ENCODE measurements around the gene HEATR5A. TPM values are rescaled to one million over a fixed set of nuclear protein-coding genes. Genes with fewer than 3 reads are reported as not detected.

The HEATR5A gene
- total RNA-seq (2013; cell fraction: nucleolus; rRNA removed), result 24.3 and 36.7 TPM in 2 replicates
- total RNA-seq (2014; rRNA removed) (9.3 and 11.5 TPM in 2 replicates), total RNA-seq (2014; rRNA removed; fragmentation: Illumina TruSeq; extraction: Trizol) (9.7 and 10.1 TPM in 2 replicates), total RNA-seq (2021) (11.6 and 13.4 TPM in 2 replicates), polyA plus RNA-seq (2011; rRNA removed) (14.2 and 19.6 TPM in 2 replicates), polyA plus RNA-seq (2014; fragmentation: Illumina TruSeq; extraction: Trizol) (6.6 and 8.8 TPM in 2 replicates), polyA plus RNA-seq (2014; fragmentation: Nextera tagmentation; extraction: Ambion mirVana) (10 to 100 TPM; 25.4 to 37.1 TPM), polyA plus RNA-seq (2014; rRNA removed) (4.7 and 5.1 TPM in 2 replicates), polyA plus RNA-seq (2016; fragmentation: Nextera tagmentation; extraction: Ambion mirVana) (10 to 100 TPM; 19.2 to 20.9 TPM), polyA minus RNA-seq (2011; rRNA and poly(A)+ RNA removed) (18.8 and 22.4 TPM in 2 replicates), Bru-seq, nascent RNA (percentile 55 among the genes with signal in this experiment), BruChase-seq, experiment 1, labeled RNA remaining after a 6-hour chase (percentile 62 among the genes with signal in this experiment), BruChase-seq, experiment 2, labeled RNA remaining after a 2-hour chase (percentile 63 among the genes with signal in this experiment)
- polyA plus RNA-seq (2011; ENCODE audit: low read depth), result 4.7 TPM
- 6.5 and 6.7 TPM in 2 replicates for polyA plus RNA-seq (2011; cell fraction: cytosol; rRNA removed)
- 5.0 and 6.2 TPM in 2 replicates for polyA plus RNA-seq (2011; cell fraction: nucleus; rRNA removed)
- 4.2 and 6.6 TPM in 2 replicates for polyA plus RNA-seq (2012)
- 5.7 and 5.9 TPM in 2 replicates for polyA minus RNA-seq (2011; cell fraction: cytosol; rRNA and poly(A)+ RNA removed)
- polyA minus RNA-seq (2011; cell fraction: nucleus; rRNA and poly(A)+ RNA removed), result 6.8 and 16.1 TPM in 2 replicates
- long read RNA-seq, experiment 1, partial matches to known transcripts, result 0 of 2 reads
- long read RNA-seq, experiment 1, other reads (novel, unspliced or antisense), result 0 of 2 reads
- long read RNA-seq, experiment 2, transcript HEATR5A-201 (3 exons, 507 nt), result major isoform, 5 of 22 reads
- long read RNA-seq, experiment 2, partial matches to known transcripts, result 11 of 22 reads
- long read RNA-seq, experiment 2, other reads (novel, unspliced or antisense), result 5 of 22 reads

GRCh38 chr14:31420319-31421111 is at the start of gene HEATR5A:
HEATR5A (minus strand) TSS chr14:31420550; CDS start chr14:31402975, 17,575 bp downstream.
- H3K36me3 ChIP-seq (ENCODE audit: control insufficient read depth in 2 of 2, insufficient read depth in 2 of 2, low read length in 1 of 2), result no peaks in the 10 kb centered on the region
- peak within 1 kb of the TSS; percentile 83 for H3K4me2 ChIP-seq (ENCODE audit: control insufficient read depth, insufficient read depth)
- peak within 1 kb of the TSS; percentile 67 for H3K27ac ChIP-seq (ENCODE audit: control insufficient read depth, insufficient read depth)
- SMC1A ChIA-PET (ENCODE audit: uncharacterized antibody, unreplicated experiment), result interaction anchor here (0.6 to 2.7 kb wide), 10 partner anchors 10 to 809 kb away, joined by 3 to 11 read pairs (median 3); partner anchors contain the start of genes DTD2 and HECTD1
- under 1% methylated on average over 54 of the region's 56 CpGs for WGBS (ENCODE audit: insufficient coverage, insufficient replicate concordance, low lambda C conversion rate, missing lambda C conversion rate)
- H3K4me3 ChIP-seq, result peak within 1 kb of the TSS; percentile 91
- no peaks in the 10 kb centered on the region for H3K27me3 ChIP-seq (replicated peaks in 1 of 2; ENCODE audit: control insufficient read depth in 2 of 2, insufficient read depth in 2 of 2, low read length in 1 of 2)
- DNase-seq (ENCODE audit: low read depth, low spot score) (peak; percentile 69), FAIRE-seq (peak; percentile 80), ATAC-seq (peak; percentile 97)
- no peaks in the 10 kb centered on the region for H4K20me1 ChIP-seq (ENCODE audit: control insufficient read depth, insufficient read depth)
- H3K79me2 ChIP-seq (ENCODE audit: control insufficient read depth, insufficient read depth, low read length), result no peaks in the 10 kb centered on the region; the same call in none of the 2 replicates
- intact Hi-C loops (cut with micrococcal nuclease; ENCODE audit: unreplicated experiment) (loop anchor here (5.0 kb wide), 2 partner anchors 37 to 213 kb away; partner anchors contain the start of genes DTD2 and HECTD1), in situ Hi-C loops (cut with MboI) (no loop called here)
- no peaks in the 10 kb centered on the region for H3K9me3 ChIP-seq (replicated peaks; ENCODE audit: control insufficient read depth, insufficient read depth, low read length)
- CTCF ChIA-PET, result interaction anchor here (0.8 to 1.9 kb wide), 8 partner anchors 8 to 46 kb away, joined by 3 to 15 read pairs (median 3); partner anchors contain the start of gene DTD2
- H3K9ac ChIP-seq (ENCODE audit: control insufficient read depth, insufficient read depth, low read length), result peak within 1 kb of the TSS; percentile 88
- POLR2A ChIA-PET, result interaction anchor here (0.9 to 1.8 kb wide), 11 partner anchors 8 to 220 kb away, joined by 3 to 12 read pairs (median 3); partner anchors contain the start of genes DTD2 and HECTD1
- H2AFZ ChIP-seq (ENCODE audit: control insufficient read depth, low read depth, low read length), result peak within 1 kb of the TSS; percentile 90
- BruUV-seq (replicated peaks), result TSS peak; percentile 84
- RAD21 ChIA-PET (ENCODE audit: unreplicated experiment), result interaction anchor here (0.6 to 2.5 kb wide), 12 partner anchors 10 to 838 kb away, joined by 3 to 11 read pairs (median 3); partner anchors contain the start of genes DTD2 and HECTD1
- no peaks in the 10 kb centered on the region for H3K4me1 ChIP-seq (ENCODE audit: control insufficient read depth, insufficient read depth, low read length)
- TF ChIP-seq TCF12 (IDR thresholded peaks at IDR 0.05; ENCODE audit: low read depth, low read length), result peak; percentile 1; the same call in 1 of the 2 replicates
- TF ChIP-seq YY1 (IDR thresholded peaks at IDR 0.05; ENCODE audit: low read depth, low read length), result peak; percentile 89
- no peak for TF ChIP-seq ZNF622 (IDR thresholded peaks at IDR 0.05)
- TF ChIP-seq ETV6 (conservative IDR thresholded peaks at IDR 0.05 in 1 of 2, IDR thresholded peaks at IDR 0.05 in 1 of 2; ENCODE audit: borderline replicate concordance in 1 of 2, low read depth in 1 of 2), result no peak
- TF ChIP-seq NFXL1 (IDR thresholded peaks at IDR 0.05; ENCODE audit: borderline replicate concordance), result no peak
- no peak for TF ChIP-seq RBBP5 (conservative IDR thresholded peaks at IDR 0.05)
- peak; percentile 61; the same call in 1 of the 2 replicates for TF ChIP-seq TCF3 (IDR thresholded peaks at IDR 0.05; ENCODE audit: borderline replicate concordance, insufficient read depth, low read depth, low read length)
- TF ChIP-seq TCF7 (IDR thresholded peaks at IDR 0.05; ENCODE audit: borderline replicate concordance), result no peak
- peak; percentile 19 for TF ChIP-seq MEF2B (IDR thresholded peaks at IDR 0.05; ENCODE audit: partially characterized antibody, poor library complexity, severe bottlenecking)
- TF ChIP-seq JUNB (IDR thresholded peaks at IDR 0.05), result no peak; the same call in 1 of the 2 replicates
- peak; percentile 95 for TF ChIP-seq RELB (IDR thresholded peaks at IDR 0.05; ENCODE audit: low read depth)
- peak; percentile 84 for TF ChIP-seq SP1 (IDR thresholded peaks at IDR 0.05; ENCODE audit: low read depth, low read length)
- TF ChIP-seq RB1 (IDR thresholded peaks at IDR 0.05; ENCODE audit: borderline replicate concordance), result peak; percentile 78; the same call in 1 of the 2 replicates
